B cell (primary cell): Measurements from ENCODE around the gene DTWD2. TPM values are rescaled to one million over a fixed set of nuclear protein-coding genes. Genes with fewer than 3 reads are reported as not detected.
"Not testable (repeated sequence)": the region's sequence is repeated elsewhere in the genome, so short reads cannot be mapped to it uniquely, and the experiment has no call there.

Experiments
- ATAC-seq: fragments of 200-7000 bp; cut with Tn5 transposase; one replicate; pipeline ENCODE4 v1.10.0; 2021; ENCODE audit warnings: low read depth, mild to moderate bottlenecking, moderate number of reproducible peaks, moderate library complexity
- CTCF ChIA-PET: fragments of 350-600 bp; sonication (Branson Sonifier 250); formaldehyde crosslinking; loops from one replicate; lab custom pipeline; 2021; ENCODE audit warnings: antibody characterized with exemption, inconsistent platforms; lab: Charles Lee
- POLR2A ChIA-PET: fragments of 350-600 bp; sonication (Branson Sonifier 250); formaldehyde crosslinking; loops from one replicate; lab custom pipeline; 2021; ENCODE audit warnings: antibody characterized with exemption; lab: Charles Lee
- DNase-seq: peaks from one replicate; pipeline ENCODE4 v3.0.0; 2013
- H2AFZ ChIP-seq: 2 replicates; pipeline ENCODE4 v1.6.1; 2012; ENCODE audit warnings: mild to moderate bottlenecking, low read depth, low read length; ENCODE audit not compliant: insufficient read depth, poor library complexity, severe bottlenecking
- H3K27ac ChIP-seq, 2 donors: 1 replicate in 1 of 2; 2 replicates in 1 of 2; pipeline ENCODE4 v1.5.1; 2012 to 2013; ENCODE audit warnings: low read length in 2 of 2, mild to moderate bottlenecking in 2 of 2, moderate library complexity in 1 of 2
- H3K27me3 ChIP-seq, 4 experiments: fragments of 200-600 bp in 1 of 4; sonication (generic) in 1 of 4; replicated peaks in 1 of 4; 1 replicate in 2 of 4; 2 replicates in 2 of 4; pipeline versions ENCODE4 v1.6.1 to v1.7.0; 2013 to 2016; ENCODE audit warnings: low read length in 3 of 4, mild to moderate bottlenecking in 2 of 4, mixed read lengths in 1 of 4, moderate library complexity in 1 of 4; ENCODE audit not compliant: insufficient read depth in 4 of 4, control insufficient read depth in 3 of 4; ENCODE audit errors: control extremely low read depth in 1 of 4
- H3K36me3 ChIP-seq, 2 experiments: replicated peaks in 1 of 2; 1 replicate in 1 of 2; 2 replicates in 1 of 2; pipeline versions ENCODE4 v1.6.1 to v1.7.1; 2013; ENCODE audit warnings: low read length in 1 of 2; ENCODE audit not compliant: insufficient read depth in 2 of 2, control insufficient read depth in 1 of 2; ENCODE audit errors: control extremely low read depth in 1 of 2, extremely low read depth in 1 of 2
- H3K4me1 ChIP-seq, 2 donors: fragments of 200-600 bp in 1 of 2; sonication (generic) in 1 of 2; 1 replicate in 1 of 2; 2 replicates in 1 of 2; pipeline versions ENCODE4 v1.5.1 to v1.6.1; 2013 to 2017; ENCODE audit warnings: low read length in 2 of 2; ENCODE audit not compliant: control insufficient read depth in 2 of 2, insufficient read depth in 2 of 2
- H3K4me2 ChIP-seq: replicated peaks from 2 replicates; pipeline ENCODE3; 2012; ENCODE audit warnings: mild to moderate bottlenecking, low read depth, low read length; ENCODE audit not compliant: poor library complexity, severe bottlenecking
- H3K4me3 ChIP-seq, 5 experiments: fragments of 200-600 bp in 1 of 5; sonication (generic) in 1 of 5; 1 replicate in 3 of 5; 2 replicates in 2 of 5; pipeline versions ENCODE4 v1.5.1 to v1.7.0; 2011 to 2016; ENCODE audit warnings: low read length in 4 of 5, mild to moderate bottlenecking in 4 of 5, low read depth in 2 of 5, control low read depth in 1 of 5, moderate library complexity in 1 of 5; ENCODE audit not compliant: insufficient read depth in 1 of 5; ENCODE audit errors: control extremely low read depth in 1 of 5, extremely low read depth in 1 of 5
- H3K79me2 ChIP-seq: fragments of 200-600 bp; sonication (generic); one replicate; pipeline ENCODE4 v1.6.0; 2016; ENCODE audit warnings: low read length; ENCODE audit not compliant: control insufficient read depth, insufficient read depth
- H3K9ac ChIP-seq: fragments of 200-600 bp; sonication (generic); 2 replicates; pipeline ENCODE4 v1.6.1; 2017; ENCODE audit warnings: mild to moderate bottlenecking, low read length, moderate library complexity
- H3K9me3 ChIP-seq, 3 donors: one replicate each; pipeline versions ENCODE4 v1.6.1 to v1.7.1; 2013; ENCODE audit warnings: low read length in 2 of 3; ENCODE audit not compliant: control insufficient read depth in 2 of 3, insufficient read depth in 1 of 3; ENCODE audit errors: control extremely low read depth in 1 of 3
- H4K20me1 ChIP-seq: 2 replicates; pipeline ENCODE4 v1.6.0; 2012; ENCODE audit warnings: mild to moderate bottlenecking, low read length; ENCODE audit not compliant: insufficient read depth, control insufficient read depth, poor library complexity, severe bottlenecking
- H3K27ac Mint-ChIP-seq: one replicate; pipeline ENCODE4 v1.8.0; 2021; ENCODE audit warnings: mixed read lengths
- H3K27me3 Mint-ChIP-seq: one replicate; pipeline ENCODE4 v1.8.0; 2021; ENCODE audit warnings: mixed read lengths
- H3K4me1 Mint-ChIP-seq: one replicate; pipeline ENCODE4 v1.8.0; 2021; ENCODE audit warnings: mixed read lengths
- H3K4me3 Mint-ChIP-seq: one replicate; pipeline ENCODE4 v1.8.0; 2021; ENCODE audit warnings: mixed read lengths
- H3K9me3 Mint-ChIP-seq: one replicate; pipeline ENCODE4 v1.8.0; 2022; ENCODE audit warnings: mixed read lengths; ENCODE audit not compliant: insufficient read depth
- EZH2 ChIP-seq: IDR thresholded peaks from 2 replicates; pipeline ENCODE4 v1.6.1; 2012; ENCODE audit warnings: borderline replicate concordance, low read depth, mild to moderate bottlenecking, moderate library complexity, low read length; ENCODE audit not compliant: insufficient read depth, poor library complexity, severe bottlenecking
- WGBS: methylation state at CpG from one replicate; pipeline ENCODE4 v1.1.5; 2013; ENCODE audit warnings: missing lambda C conversion rate; ENCODE audit not compliant: insufficient coverage; 5-methylcytosine and 5-hydroxymethylcytosine counted together
- intact Hi-C: fragments of 100-400 bp; cut with micrococcal nuclease; formaldehyde crosslinking; loops from one replicate; pipeline ENCODE4 v1.10.0; 2022
- polyA plus RNA-seq: library from polyadenylated mRNA; depleted of rRNA; stranded (reverse); fragments of >200 nt; gene quantifications from 2 replicates; pipeline ENCODE4 v1.2.3, GENCODE V29; 2012
- total RNA-seq, 2 donors: library from RNA; stranded (reverse); fragments of 120-200 nt in 1 of 2; gene quantifications; 1 replicate in 1 of 2; 2 replicates in 1 of 2; pipeline versions ENCODE4 v1.2.3 to v1.2.4, GENCODE V29; 2013 to 2022
- TF ChIP-seq, protein P1 (sequence below): fragments of 200-600 bp; IDR thresholded peaks from one replicate; pipeline ENCODE4 v1.8.0; 2022; ENCODE audit warnings: antibody characterized with exemption, mild to moderate bottlenecking

The DTWD2 gene
- total and polyA plus RNA-seq, 2 donors (not counting 1 experiment from before 2014, with no cell fraction given): 3.7 to 6.0 TPM

DNA sequence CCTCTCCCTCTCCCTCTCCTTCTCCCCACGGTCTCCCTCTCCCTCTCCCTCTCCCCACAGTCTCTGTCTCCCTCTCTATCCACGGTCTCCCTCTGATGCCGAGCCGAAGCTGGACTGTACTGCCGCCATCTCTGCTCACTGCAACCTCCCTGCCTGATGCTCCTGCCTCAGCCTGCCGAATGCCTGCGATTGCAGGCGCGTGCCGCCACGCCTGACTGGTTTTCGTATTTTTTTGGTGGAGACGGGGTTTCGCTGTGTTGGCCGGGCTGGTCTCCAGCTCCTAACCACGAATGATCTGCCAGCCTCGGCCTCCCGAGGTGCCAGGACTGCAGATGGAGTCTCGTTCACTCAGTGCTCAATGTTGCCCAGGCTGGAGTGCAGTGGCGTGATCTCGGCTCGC lies 24.0 kb downstream of the DTWD2 start:
- ATAC-seq, intact Hi-C loops, H3K27ac ChIP-seq, H3K9me3 Mint-ChIP-seq, H3K27me3 Mint-ChIP-seq, H3K27me3 ChIP-seq, H2AFZ ChIP-seq, H3K4me1 Mint-ChIP-seq, H4K20me1 ChIP-seq, H3K4me2 ChIP-seq, H3K36me3 ChIP-seq, H3K4me1 ChIP-seq, DNase-seq, H3K9me3 ChIP-seq, H3K79me2 ChIP-seq, H3K9ac ChIP-seq, H3K4me3 ChIP-seq, H3K4me3 Mint-ChIP-seq, H3K27ac Mint-ChIP-seq, CTCF ChIA-PET, POLR2A ChIA-PET: not testable (repeated sequence)
- 86% methylated on average over 13 of the region's 22 CpGs for WGBS

DNA sequence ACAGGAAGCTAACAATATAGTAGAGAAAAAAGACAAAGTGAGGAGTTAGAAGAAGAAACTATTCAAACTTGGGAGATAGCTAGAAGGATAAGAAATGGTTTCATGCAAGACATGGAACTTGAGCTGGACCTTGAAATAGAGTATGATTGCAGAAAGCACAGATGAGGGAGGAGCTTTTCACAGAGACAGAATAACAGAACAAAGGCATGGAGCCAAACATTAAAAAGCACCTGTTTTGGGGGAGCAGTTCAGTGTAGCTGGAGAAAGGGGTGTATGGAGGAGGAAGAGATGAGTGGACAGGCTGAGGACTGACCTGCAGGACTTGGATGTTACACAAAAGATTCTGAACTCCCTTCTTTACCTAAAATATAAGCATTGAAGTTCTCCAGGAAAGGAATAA lies 25.2 kb downstream of the DTWD2 start:
- Histone ChIP-seq H3K4me2 (no peak overlapping the region), H2AFZ (no peak overlapping the region), H3K9ac (no peak overlapping the region), H3K4me3 (no peak overlapping the region), H3K9me3 (peaks cover 0 to 3% (median 0%) of the 10 kb centered on the region in 3 donors), H3K27ac (no peak overlapping the region), H3K79me2 (peaks cover 3% of the 10 kb centered on the region), H3K36me3 (no peaks in the 10 kb centered on the region), H3K27me3 (no peaks in the 10 kb centered on the region), H3K4me1 (no peaks in the 10 kb centered on the region), H4K20me1 (no peaks in the 10 kb centered on the region)
- no peaks in the 10 kb centered on the region for H3K4me1 Mint-ChIP-seq
- ChIA-PET CTCF (no interaction called here), POLR2A (interaction anchor here (0.6 kb wide), 1 partner anchor 9 kb away, joined by 5 read pairs; no protein-coding TSS in a partner anchor)
- H3K4me3 Mint-ChIP-seq: no peak overlapping the region
- intact Hi-C loops: no loop called here
- peaks cover 2% of the 10 kb centered on the region for H3K9me3 Mint-ChIP-seq
- ATAC-seq: no peak
- no peak overlapping the region for H3K27ac Mint-ChIP-seq
- DNase-seq: no peak
- H3K27me3 Mint-ChIP-seq: no peaks in the 10 kb centered on the region
- TF ChIP-seq, protein P1, sequence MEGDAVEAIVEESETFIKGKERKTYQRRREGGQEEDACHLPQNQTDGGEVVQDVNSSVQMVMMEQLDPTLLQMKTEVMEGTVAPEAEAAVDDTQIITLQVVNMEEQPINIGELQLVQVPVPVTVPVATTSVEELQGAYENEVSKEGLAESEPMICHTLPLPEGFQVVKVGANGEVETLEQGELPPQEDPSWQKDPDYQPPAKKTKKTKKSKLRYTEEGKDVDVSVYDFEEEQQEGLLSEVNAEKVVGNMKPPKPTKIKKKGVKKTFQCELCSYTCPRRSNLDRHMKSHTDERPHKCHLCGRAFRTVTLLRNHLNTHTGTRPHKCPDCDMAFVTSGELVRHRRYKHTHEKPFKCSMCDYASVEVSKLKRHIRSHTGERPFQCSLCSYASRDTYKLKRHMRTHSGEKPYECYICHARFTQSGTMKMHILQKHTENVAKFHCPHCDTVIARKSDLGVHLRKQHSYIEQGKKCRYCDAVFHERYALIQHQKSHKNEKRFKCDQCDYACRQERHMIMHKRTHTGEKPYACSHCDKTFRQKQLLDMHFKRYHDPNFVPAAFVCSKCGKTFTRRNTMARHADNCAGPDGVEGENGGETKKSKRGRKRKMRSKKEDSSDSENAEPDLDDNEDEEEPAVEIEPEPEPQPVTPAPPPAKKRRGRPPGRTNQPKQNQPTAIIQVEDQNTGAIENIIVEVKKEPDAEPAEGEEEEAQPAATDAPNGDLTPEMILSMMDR: no peak
- no peak for TF ChIP-seq EZH2
